Measurements from ENCODE around the gene NRXN2. TPM values are rescaled to one million over a fixed set of nuclear protein-coding genes. Genes with fewer than 3 reads are reported as not detected.

NRXN2 gene
- total RNA-seq, 2 experiments from 2014 or later = 0.32 to 0.44 TPM

GRCh38 chr11:64747961-64748665, 25.1 kb upstream of the NRXN2 start:
- CTCF ChIA-PET = interaction anchor here (1.3 kb wide), 1 partner anchor 16 kb away, joined by 3 read pairs; no protein-coding TSS in a partner anchor

DNA sequence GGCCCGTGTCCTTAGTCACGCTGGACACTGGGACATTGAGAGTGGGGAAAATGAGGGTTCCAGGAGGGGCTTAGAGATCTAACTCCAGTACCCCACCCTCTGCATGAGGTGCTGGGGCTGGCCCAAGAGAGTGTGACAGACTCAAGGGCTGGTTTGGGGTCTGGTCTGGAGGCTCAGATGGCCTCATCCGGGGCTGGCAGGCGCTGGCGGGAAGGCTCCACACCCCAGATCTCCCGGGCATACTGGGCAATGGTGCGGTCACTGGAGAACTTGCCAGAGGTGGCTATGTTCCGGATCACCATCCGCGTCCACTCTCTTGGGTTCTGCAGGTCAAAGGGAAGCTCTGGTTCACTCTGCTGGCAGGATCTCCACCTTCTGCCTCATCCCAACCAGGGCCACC, 23.5 kb upstream of the NRXN2 start:
- CTCF ChIA-PET = no interaction called here
- POLR2A ChIA-PET = no interaction called here

More at GRCh38 chr11:64747961-64748665, 25.1 kb upstream of the NRXN2 start:
- POLR2A ChIA-PET = no interaction called here

- ChIA-PET CTCF (interaction anchor here (4.4 kb wide), 1 partner anchor 57 kb away, joined by 36 read pairs; no protein-coding TSS in a partner anchor), POLR2A (interaction anchor here (2.1 kb wide), 1 partner anchor 15 kb away, joined by 8 read pairs; the partner anchor contains the start of gene PYGM)
These were observed 22.7 kb upstream of the NRXN2 start for GRCh38 chr11:64745521-64746328.

DNA sequence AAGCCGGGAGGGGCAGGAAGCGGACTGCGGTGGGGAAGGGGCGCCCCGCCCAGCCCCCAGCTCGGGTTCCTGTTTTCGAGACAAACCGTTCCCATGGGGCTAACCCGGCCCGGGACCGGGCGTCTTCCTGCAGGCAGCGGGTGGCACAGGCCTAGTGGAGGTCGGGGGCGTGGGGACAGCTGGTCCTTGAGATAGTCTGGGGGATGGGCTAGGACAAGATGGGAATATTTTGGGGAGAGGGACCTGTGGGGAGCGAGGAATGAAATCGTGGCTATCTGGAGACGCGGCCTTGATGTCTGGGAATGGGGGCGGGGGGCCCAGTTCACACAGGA, 22.2 kb upstream of the NRXN2 start:
- ChIA-PET POLR2A (interaction anchor here (1.9 to 2.1 kb wide), 2 partner anchors 15 to 18 kb away, joined by 4 to 8 read pairs; partner anchors contain the start of gene PYGM), CTCF (interaction anchor here (0.7 to 4.4 kb wide), 7 partner anchors 18 to 143 kb away, joined by 3 to 36 read pairs (median 6); partner anchors contain the start of gene SF1)

DNA sequence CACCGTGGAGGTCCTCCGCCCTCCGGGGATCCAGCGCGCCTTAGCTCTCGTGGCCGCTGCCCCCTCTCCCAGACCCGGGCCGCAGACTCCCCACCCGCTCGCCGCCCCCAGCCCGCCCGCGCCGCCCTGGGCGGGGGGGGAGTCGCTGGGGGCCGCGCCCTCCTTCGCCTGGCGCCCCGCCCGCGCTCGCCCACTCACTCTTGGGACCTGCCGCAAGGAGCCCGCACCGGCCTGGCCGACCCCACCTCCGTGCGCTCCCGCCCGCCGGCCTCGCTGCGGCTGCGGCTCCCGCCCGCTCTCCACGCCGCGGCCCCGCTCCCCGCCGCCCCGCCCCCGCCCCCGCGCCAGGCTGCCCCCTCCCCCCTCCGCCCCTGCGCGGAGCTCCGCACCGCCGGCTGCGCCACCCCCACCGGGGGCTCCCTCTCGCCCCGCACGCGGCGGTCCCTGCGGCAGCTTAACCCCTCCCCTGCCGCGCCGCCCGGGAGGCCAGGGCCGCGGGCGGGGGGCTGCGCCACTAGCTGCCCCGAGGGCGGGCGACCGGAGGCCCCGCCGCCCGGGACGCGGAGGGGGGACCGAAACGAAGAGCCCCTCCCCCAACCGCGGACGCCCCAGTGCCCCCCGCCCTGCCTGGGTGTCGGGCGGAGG, 21.7 kb upstream of the NRXN2 start:
- ChIA-PET CTCF (interaction anchor here (0.6 to 4.4 kb wide), 13 partner anchors 8 to 883 kb away, joined by 3 to 36 read pairs (median 4); partner anchors contain the start of genes PYGM and SF1), POLR2A (interaction anchor here (1.9 to 2.1 kb wide), 2 partner anchors 16 to 19 kb away, joined by 4 to 8 read pairs; partner anchors contain the start of gene PYGM)

GRCh38 chr11:64743591-64744543, 20.9 kb upstream of the NRXN2 start, which contains the start of gene RASGRP2:
Gene RASGRP2, minus strand, starts transcription at chr11:64744142. Its CDS starts 1,276 bp downstream, at chr11:64742866.
- ChIA-PET POLR2A (interaction anchor here (1.9 to 2.1 kb wide), 2 partner anchors 16 to 20 kb away, joined by 4 to 8 read pairs; partner anchors contain the start of gene PYGM), CTCF (interaction anchor here (0.6 to 4.4 kb wide), 20 partner anchors 8 to 1810 kb away, joined by 3 to 36 read pairs (median 4); partner anchors contain the start of genes PYGM and SF1)

DNA sequence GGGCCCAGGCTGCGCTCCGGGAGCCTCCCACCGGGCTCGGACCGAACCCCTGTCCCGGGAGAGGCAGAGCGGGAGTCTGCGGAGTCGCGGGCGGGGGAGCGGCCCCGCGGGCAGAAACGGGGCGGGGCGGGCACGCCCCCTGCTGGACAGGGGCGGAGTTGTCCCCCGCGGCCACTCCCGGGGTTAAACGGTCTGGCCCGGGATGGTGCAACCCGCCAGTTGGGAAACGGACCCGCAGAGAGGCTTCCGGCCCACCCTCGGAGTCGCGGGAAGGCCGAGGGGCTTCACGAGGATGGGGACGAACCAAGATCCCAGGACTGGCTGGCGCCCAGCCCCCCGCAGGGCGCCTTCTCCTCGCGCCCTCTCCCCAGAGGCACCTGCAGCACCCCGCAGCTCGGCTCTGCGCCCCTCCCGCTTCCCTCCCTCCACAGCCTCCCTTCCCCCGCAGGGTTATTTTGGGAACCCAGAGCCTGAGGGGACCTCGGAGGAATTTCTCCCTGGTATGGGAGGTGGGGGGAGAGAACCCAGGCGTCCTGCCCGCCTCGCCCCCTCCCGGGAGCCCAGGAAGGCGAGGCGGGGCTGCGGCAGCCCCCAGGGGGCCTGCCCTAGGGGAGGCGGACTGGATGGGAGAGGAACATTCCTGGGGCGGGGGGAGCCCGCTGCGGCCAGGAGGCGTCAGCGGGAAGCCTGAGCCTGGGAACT, 20.0 kb upstream of the NRXN2 start:
- ChIA-PET POLR2A (interaction anchor here (1.9 to 2.1 kb wide), 2 partner anchors 17 to 21 kb away, joined by 4 to 8 read pairs; partner anchors contain the start of gene PYGM), CTCF (interaction anchor here (0.6 to 4.4 kb wide), 19 partner anchors 8 to 1811 kb away, joined by 3 to 36 read pairs (median 4); partner anchors contain the start of gene PYGM)

GRCh38 chr11:64742087-64742888, 19.3 kb upstream of the NRXN2 start:
- POLR2A ChIA-PET = interaction anchor here (0.6 kb wide), 1 partner anchor 61 kb away, joined by 3 read pairs; the partner anchor contains the start of gene MAP4K2
- CTCF ChIA-PET = interaction anchor here (0.6 to 4.4 kb wide), 15 partner anchors 7 to 293 kb away, joined by 3 to 36 read pairs (median 4); partner anchors contain the start of gene PYGM

DNA sequence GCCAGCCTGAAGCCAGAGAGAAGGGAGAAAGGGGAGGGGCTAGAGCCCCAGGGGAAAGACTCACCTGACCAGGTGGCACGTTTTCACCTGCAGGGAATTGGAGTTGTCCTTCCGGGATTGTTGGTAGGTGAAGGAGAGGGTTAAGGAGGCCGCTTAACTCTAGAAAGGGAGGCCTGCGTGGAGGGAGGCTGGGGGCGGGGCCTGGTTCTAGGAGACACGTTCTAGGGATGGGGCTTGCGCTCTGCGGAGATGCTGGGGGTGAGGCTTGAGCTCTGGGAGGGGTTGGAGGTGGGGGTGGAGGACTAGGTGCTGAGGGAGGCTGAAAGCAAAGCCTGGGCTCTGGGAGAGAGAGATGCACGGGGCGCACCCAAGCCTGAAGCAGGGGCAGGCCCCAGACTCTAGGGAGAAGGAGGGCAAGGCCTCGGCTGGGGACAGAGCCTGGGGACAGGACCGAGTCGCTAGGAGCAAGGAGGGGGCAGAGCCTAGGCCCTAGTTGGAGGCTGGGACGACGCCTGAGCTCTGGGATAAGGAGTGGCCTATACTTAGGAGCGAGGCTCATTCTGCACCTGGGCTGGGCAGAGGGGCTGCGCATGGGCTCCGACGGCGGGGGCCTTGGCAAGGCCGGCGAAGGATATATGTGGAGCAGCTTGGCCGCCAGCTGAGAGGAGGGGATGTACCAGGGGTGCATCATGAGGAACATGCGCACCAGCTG, 18.5 kb upstream of the NRXN2 start:
- ChIA-PET CTCF (interaction anchor here (0.6 to 4.4 kb wide), 8 partner anchors 16 to 292 kb away, joined by 3 to 36 read pairs (median 4); no protein-coding TSS in a partner anchor), POLR2A (interaction anchor here (0.6 kb wide), 1 partner anchor 61 kb away, joined by 3 read pairs; the partner anchor contains the start of gene MAP4K2)

DNA sequence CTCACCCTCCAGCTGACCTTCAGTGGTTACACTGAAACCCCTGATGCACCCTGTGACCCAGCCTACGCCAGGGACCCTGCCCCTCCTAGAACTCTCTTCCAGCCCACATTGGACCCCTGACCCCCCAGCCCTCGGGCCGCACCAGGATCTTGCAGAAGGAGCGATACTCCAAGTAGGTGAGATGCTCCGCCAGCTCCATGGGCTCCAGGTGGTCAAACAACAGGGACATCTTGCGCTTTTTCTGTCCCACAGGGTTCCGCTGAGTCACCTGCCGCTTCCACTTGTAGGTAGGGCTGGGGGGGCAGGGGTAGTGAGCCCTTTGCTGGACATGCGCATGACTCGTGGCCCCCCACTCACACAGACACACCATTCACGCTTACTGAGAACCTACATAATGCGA, 16.9 kb upstream of the NRXN2 start:
- POLR2A ChIA-PET = no interaction called here

GRCh38 chr11:64736654-64737053, 13.7 kb upstream of the NRXN2 start:
- ChIA-PET POLR2A (no interaction called here), CTCF (interaction anchor here (0.6 to 1.1 kb wide), 3 partner anchors 8 to 806 kb away, joined by 3 to 5 read pairs (median 3); partner anchors contain the start of gene RASGRP2)

More for the DNA sequence above, 16.9 kb upstream of the NRXN2 start:
- CTCF ChIA-PET = interaction anchor here (1.8 kb wide), 1 partner anchor 51 kb away, joined by 6 read pairs; no protein-coding TSS in a partner anchor

GRCh38 chr11:64735725-64736259, 12.8 kb upstream of the NRXN2 start:
- POLR2A ChIA-PET = interaction anchor here (0.6 kb wide), 1 partner anchor 43 kb away, joined by 4 read pairs; no protein-coding TSS in a partner anchor
- CTCF ChIA-PET = interaction anchor here (0.8 to 4.0 kb wide), 3 partner anchors 7 to 47 kb away, joined by 3 to 18 read pairs (median 6); partner anchors contain the start of gene RASGRP2

- ChIA-PET POLR2A (interaction anchor here (0.6 kb wide), 1 partner anchor 44 kb away, joined by 4 read pairs; no protein-coding TSS in a partner anchor), CTCF (interaction anchor here (1.7 to 4.0 kb wide), 2 partner anchors 8 to 46 kb away, joined by 6 to 18 read pairs; partner anchors contain the start of gene RASGRP2)
These were observed 12.1 kb upstream of the NRXN2 start for GRCh38 chr11:64734811-64735724.

DNA sequence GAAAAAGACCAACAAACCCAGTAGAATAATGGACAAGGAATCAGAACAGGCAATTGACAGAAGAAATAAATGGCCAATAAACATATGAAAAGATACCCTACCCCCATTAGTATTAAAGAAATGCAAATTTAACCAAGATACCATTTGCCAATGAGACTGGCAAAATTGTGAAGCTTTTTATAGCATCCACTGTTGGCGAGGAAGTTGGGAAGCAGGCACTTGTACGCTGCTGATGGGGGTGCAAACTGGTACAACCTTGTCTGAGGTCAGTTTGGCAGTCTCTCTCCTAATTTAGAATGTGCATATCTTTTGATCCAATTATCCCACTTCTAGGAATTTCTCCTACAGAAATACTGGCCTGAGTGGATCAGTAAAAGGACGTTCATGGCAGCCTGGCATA, 8.6 kb upstream of the NRXN2 start:
- POLR2A ChIA-PET = no interaction called here
- CTCF ChIA-PET = no interaction called here
